ENCODE data around the gene PCDHGA2.

DNA sequence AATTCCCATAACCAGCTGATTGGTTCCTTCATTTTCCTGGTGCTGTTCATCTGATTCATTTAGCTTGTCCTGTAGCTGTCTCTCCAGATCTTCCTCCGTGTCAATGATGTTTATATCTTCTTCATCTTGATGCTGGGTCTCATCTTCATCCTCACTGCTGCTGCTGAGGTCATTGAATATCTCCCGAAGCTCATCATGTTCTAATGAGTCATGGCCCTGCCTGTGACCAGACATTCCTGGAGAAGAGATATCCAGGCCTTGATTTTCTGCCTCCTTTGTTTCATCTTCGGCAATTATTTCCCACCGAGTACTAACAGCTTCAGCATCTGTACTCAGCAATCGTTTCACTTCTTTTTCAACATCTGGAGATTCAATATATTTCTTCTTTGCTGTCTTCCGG, 19.4 kb upstream of the PCDHGA2 start:
- TF ChIP-seq, protein P1, sequence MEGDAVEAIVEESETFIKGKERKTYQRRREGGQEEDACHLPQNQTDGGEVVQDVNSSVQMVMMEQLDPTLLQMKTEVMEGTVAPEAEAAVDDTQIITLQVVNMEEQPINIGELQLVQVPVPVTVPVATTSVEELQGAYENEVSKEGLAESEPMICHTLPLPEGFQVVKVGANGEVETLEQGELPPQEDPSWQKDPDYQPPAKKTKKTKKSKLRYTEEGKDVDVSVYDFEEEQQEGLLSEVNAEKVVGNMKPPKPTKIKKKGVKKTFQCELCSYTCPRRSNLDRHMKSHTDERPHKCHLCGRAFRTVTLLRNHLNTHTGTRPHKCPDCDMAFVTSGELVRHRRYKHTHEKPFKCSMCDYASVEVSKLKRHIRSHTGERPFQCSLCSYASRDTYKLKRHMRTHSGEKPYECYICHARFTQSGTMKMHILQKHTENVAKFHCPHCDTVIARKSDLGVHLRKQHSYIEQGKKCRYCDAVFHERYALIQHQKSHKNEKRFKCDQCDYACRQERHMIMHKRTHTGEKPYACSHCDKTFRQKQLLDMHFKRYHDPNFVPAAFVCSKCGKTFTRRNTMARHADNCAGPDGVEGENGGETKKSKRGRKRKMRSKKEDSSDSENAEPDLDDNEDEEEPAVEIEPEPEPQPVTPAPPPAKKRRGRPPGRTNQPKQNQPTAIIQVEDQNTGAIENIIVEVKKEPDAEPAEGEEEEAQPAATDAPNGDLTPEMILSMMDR (IDR thresholded peaks at IDR 0.05) = no peak
- no peak for TF ChIP-seq POLR2A (IDR thresholded peaks at IDR 0.05; ENCODE audit: low read length)
- TF ChIP-seq, protein P2, sequence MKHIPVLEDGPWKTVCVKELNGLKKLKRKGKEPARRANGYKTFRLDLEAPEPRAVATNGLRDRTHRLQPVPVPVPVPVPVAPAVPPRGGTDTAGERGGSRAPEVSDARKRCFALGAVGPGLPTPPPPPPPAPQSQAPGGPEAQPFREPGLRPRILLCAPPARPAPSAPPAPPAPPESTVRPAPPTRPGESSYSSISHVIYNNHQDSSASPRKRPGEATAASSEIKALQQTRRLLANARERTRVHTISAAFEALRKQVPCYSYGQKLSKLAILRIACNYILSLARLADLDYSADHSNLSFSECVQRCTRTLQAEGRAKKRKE (CRISPR knock-in tag; IDR thresholded peaks at IDR 0.05; ENCODE audit: low read depth) = no peak
- TF ChIP-seq, protein P3, sequence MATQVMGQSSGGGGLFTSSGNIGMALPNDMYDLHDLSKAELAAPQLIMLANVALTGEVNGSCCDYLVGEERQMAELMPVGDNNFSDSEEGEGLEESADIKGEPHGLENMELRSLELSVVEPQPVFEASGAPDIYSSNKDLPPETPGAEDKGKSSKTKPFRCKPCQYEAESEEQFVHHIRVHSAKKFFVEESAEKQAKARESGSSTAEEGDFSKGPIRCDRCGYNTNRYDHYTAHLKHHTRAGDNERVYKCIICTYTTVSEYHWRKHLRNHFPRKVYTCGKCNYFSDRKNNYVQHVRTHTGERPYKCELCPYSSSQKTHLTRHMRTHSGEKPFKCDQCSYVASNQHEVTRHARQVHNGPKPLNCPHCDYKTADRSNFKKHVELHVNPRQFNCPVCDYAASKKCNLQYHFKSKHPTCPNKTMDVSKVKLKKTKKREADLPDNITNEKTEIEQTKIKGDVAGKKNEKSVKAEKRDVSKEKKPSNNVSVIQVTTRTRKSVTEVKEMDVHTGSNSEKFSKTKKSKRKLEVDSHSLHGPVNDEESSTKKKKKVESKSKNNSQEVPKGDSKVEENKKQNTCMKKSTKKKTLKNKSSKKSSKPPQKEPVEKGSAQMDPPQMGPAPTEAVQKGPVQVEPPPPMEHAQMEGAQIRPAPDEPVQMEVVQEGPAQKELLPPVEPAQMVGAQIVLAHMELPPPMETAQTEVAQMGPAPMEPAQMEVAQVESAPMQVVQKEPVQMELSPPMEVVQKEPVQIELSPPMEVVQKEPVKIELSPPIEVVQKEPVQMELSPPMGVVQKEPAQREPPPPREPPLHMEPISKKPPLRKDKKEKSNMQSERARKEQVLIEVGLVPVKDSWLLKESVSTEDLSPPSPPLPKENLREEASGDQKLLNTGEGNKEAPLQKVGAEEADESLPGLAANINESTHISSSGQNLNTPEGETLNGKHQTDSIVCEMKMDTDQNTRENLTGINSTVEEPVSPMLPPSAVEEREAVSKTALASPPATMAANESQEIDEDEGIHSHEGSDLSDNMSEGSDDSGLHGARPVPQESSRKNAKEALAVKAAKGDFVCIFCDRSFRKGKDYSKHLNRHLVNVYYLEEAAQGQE (IDR thresholded peaks at IDR 0.05) = no peak
- no peak for TF ChIP-seq NFE2L2 (conservative IDR thresholded peaks at IDR 0.05; ENCODE audit: low read length)
- TF ChIP-seq, protein P4, sequence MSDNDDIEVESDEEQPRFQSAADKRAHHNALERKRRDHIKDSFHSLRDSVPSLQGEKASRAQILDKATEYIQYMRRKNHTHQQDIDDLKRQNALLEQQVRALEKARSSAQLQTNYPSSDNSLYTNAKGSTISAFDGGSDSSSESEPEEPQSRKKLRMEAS (IDR thresholded peaks at IDR 0.05) = no peak
- no peak for TF ChIP-seq RFX5 (IDR thresholded peaks at IDR 0.05)
- no peak for TF ChIP-seq RARB (CRISPR knock-in tag; IDR thresholded peaks at IDR 0.05)
- TF ChIP-seq, protein P5, sequence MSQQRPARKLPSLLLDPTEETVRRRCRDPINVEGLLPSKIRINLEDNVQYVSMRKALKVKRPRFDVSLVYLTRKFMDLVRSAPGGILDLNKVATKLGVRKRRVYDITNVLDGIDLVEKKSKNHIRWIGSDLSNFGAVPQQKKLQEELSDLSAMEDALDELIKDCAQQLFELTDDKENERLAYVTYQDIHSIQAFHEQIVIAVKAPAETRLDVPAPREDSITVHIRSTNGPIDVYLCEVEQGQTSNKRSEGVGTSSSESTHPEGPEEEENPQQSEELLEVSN (IDR thresholded peaks at IDR 0.05; ENCODE audit: borderline replicate concordance, low read depth) = no peak

All from A549 (cell line).